ENCODE measurements around the gene TNPO2. TPM values are rescaled to one million over a fixed set of nuclear protein-coding genes. Genes with fewer than 3 reads are reported as not detected.

TNPO2 gene
- total and polyA plus RNA-seq, 2 of the 13 experiments (the other 11 are each of a cell fraction or from before 2014, with no cell fraction given), result 31.7 to 61.0 TPM

GRCh38 chr19:12723641-12724426, at the start of gene TNPO2 (continued):
- TF ChIP-seq ZNF800 (CRISPR knock-in tag; IDR thresholded peaks at IDR 0.05) (peak; percentile 27; the same call in 1 of the 2 replicates), ZNF501 (CRISPR knock-in tag; IDR thresholded peaks at IDR 0.05) (peak; percentile 53), MLXIP (CRISPR knock-in tag; IDR thresholded peaks at IDR 0.05; ENCODE audit: borderline replicate concordance) (0 out of 2 replicates have a peak, but pooled peaks have one; percentile 11), ZNF740 (CRISPR knock-in tag; IDR thresholded peaks at IDR 0.05) (peak; percentile 54; the same call in 1 of the 2 replicates), ZFX (CRISPR knock-in tag; IDR thresholded peaks at IDR 0.05; ENCODE audit: low read depth) (peak; percentile 91), ZNF280B (CRISPR knock-in tag; IDR thresholded peaks at IDR 0.05; ENCODE audit: borderline replicate concordance) (peak; percentile 67; the same call in 1 of the 2 replicates), MED1 (CRISPR knock-in tag; IDR thresholded peaks at IDR 0.05) (peak; percentile 51), KLF6 (CRISPR knock-in tag; IDR thresholded peaks at IDR 0.05) (peak; percentile 49; the same call in 1 of the 2 replicates), GLMP (CRISPR knock-in tag; IDR thresholded peaks at IDR 0.05; ENCODE audit: borderline replicate concordance) (no peak), ZNF749 (CRISPR knock-in tag; IDR thresholded peaks at IDR 0.05; ENCODE audit: borderline replicate concordance) (no peak), GABPB1 (CRISPR knock-in tag; IDR thresholded peaks at IDR 0.05) (peak; percentile 76), CREB1 (IDR thresholded peaks at IDR 0.05) (no peak), CREB1 (CRISPR knock-in tag; IDR thresholded peaks at IDR 0.05) (peak; percentile 47), ZNF281 (CRISPR knock-in tag; IDR thresholded peaks at IDR 0.05; ENCODE audit: borderline replicate concordance) (peak; percentile 16; the same call in 1 of the 2 replicates), DR1 (CRISPR knock-in tag; IDR thresholded peaks at IDR 0.05) (no peak), HNF4A (CRISPR knock-in tag; IDR thresholded peaks at IDR 0.05) (no peak)
